IMR-90 (cell line): ENCODE measurements around the gene PM20D1. TPM values are rescaled to one million over a fixed set of nuclear protein-coding genes. Genes with fewer than 3 reads are reported as not detected.

Experiments
- ATAC-seq: fragments of 200-7000 bp; cut with Tn5 transposase; 2 replicates; pipeline ENCODE4 v1.9.1; 2020; ENCODE audit warnings: low read depth, mild to moderate bottlenecking, moderate library complexity
- BruUV-seq: library from RNA; stranded (reverse); fragments of 400-500 nt; replicated peaks from 2 replicates; lab custom pipeline; 2021; lab: Mats Ljungman, UMichigan
- CTCF ChIA-PET: fragments of 300-600 bp; formaldehyde crosslinking; extraction: SDS; loops from one replicate; lab custom pipeline; 2021; ENCODE audit warnings: antibody characterized with exemption; lab: Yijun Ruan, JAX
- POLR2A ChIA-PET: fragments of 300-600 bp; sonication (Branson Sonifier 250); formaldehyde crosslinking; loops from one replicate; lab custom pipeline; 2022; ENCODE audit warnings: antibody characterized with exemption; ENCODE audit not compliant: unreplicated experiment; lab: Charles Lee
- DNase-seq: peaks from one replicate; pipeline ENCODE4 v3.0.0; 2013
- H2AFZ ChIP-seq: replicated peaks from 2 replicates; pipeline ENCODE3; 2013; ENCODE audit warnings: low read length, mild to moderate bottlenecking; ENCODE audit not compliant: poor library complexity
- H2AK5ac ChIP-seq: 2 replicates; pipeline ENCODE4 v1.6.1; 2013; ENCODE audit warnings: low read depth, low read length, inconsistent platforms
- H2AK9ac ChIP-seq: replicated peaks from 2 replicates; pipeline ENCODE3; 2013; ENCODE audit warnings: mild to moderate bottlenecking, low read depth, low read length, moderate library complexity; ENCODE audit not compliant: poor library complexity
- H2BK120ac ChIP-seq: 2 replicates; pipeline ENCODE4 v1.6.1; 2013; ENCODE audit warnings: low read depth, low read length, inconsistent platforms
- H2BK15ac ChIP-seq: 3 replicates; pipeline ENCODE4 v1.6.1; 2013; ENCODE audit warnings: low read depth, low read length, inconsistent platforms
- H2BK20ac ChIP-seq: 2 replicates; pipeline ENCODE4 v1.6.1; 2013; ENCODE audit warnings: low read depth, mild to moderate bottlenecking, inconsistent platforms, low read length, moderate library complexity
- H2BK5ac ChIP-seq: 2 replicates; pipeline ENCODE4 v1.6.1; 2013; ENCODE audit warnings: mild to moderate bottlenecking, low read depth, low read length, inconsistent platforms; ENCODE audit not compliant: poor library complexity, severe bottlenecking
- H3K14ac ChIP-seq: replicated peaks from 2 replicates; pipeline ENCODE4 v1.6.1; 2013; ENCODE audit warnings: low read depth, low read length, inconsistent platforms
- H3K18ac ChIP-seq: 2 replicates; pipeline ENCODE4 v1.6.1; 2013; ENCODE audit warnings: low read depth, low read length, control low read depth
- H3K23ac ChIP-seq: 2 replicates; pipeline ENCODE4 v1.6.1; 2013; ENCODE audit warnings: low read depth, low read length, inconsistent platforms
- H3K27ac ChIP-seq: 2 replicates; pipeline ENCODE4 v1.5.1; 2013; ENCODE audit warnings: mild to moderate bottlenecking, control low read depth, low read length; ENCODE audit not compliant: insufficient read depth
- H3K27me3 ChIP-seq: 2 replicates; pipeline ENCODE4 v1.6.1; 2013; ENCODE audit warnings: low read length; ENCODE audit not compliant: control insufficient read depth, insufficient read depth
- H3K36me3 ChIP-seq: 2 replicates; pipeline ENCODE4 v1.6.1; 2013; ENCODE audit warnings: low read length, mixed read lengths; ENCODE audit not compliant: control insufficient read depth, insufficient read depth
- H3K4ac ChIP-seq: 2 replicates; pipeline ENCODE4 v1.6.1; 2013; ENCODE audit warnings: low read depth, low read length, inconsistent platforms
- H3K4me1 ChIP-seq: 2 replicates; pipeline ENCODE4 v1.6.1; 2013; ENCODE audit warnings: low read length, mixed read lengths; ENCODE audit not compliant: control insufficient read depth, insufficient read depth
- H3K4me2 ChIP-seq: 2 replicates; pipeline ENCODE4 v1.6.1; 2013; ENCODE audit warnings: low read depth, mild to moderate bottlenecking, control low read depth, low read length, moderate library complexity
- H3K4me3 ChIP-seq: 2 replicates; pipeline ENCODE4 v1.5.1; 2013; ENCODE audit warnings: low read depth, mild to moderate bottlenecking, control low read depth, low read length, moderate library complexity; ENCODE audit not compliant: insufficient read depth
- H3K56ac ChIP-seq: 2 replicates; pipeline ENCODE4 v1.6.1; 2013; ENCODE audit warnings: low read length, inconsistent platforms; ENCODE audit not compliant: insufficient read depth; ENCODE audit errors: extremely low read depth
- H3K79me1 ChIP-seq, 2 experiments: 2 replicates each; pipeline ENCODE4 v1.6.1; 2013; ENCODE audit warnings: low read length in 2 of 2, inconsistent platforms in 1 of 2, low read depth in 1 of 2
- H3K9ac ChIP-seq: 2 replicates; pipeline ENCODE4 v1.6.1; 2013; ENCODE audit warnings: low read depth, low read length, control low read depth
- H3K9me1 ChIP-seq: 2 replicates; pipeline ENCODE4 v1.6.1; 2013; ENCODE audit warnings: low read length, inconsistent platforms; ENCODE audit not compliant: insufficient read depth
- H3K9me3 ChIP-seq: 2 replicates; pipeline ENCODE4 v1.6.1; 2013; ENCODE audit warnings: low read length; ENCODE audit not compliant: control insufficient read depth, insufficient read depth
- H4K20me1 ChIP-seq: 2 replicates; pipeline ENCODE4 v1.6.1; 2013; ENCODE audit warnings: low read length, inconsistent platforms; ENCODE audit not compliant: insufficient read depth
- H4K5ac ChIP-seq: 2 replicates; pipeline ENCODE4 v1.6.1; 2013; ENCODE audit warnings: mild to moderate bottlenecking, low read depth, low read length, control low read depth
- H4K8ac ChIP-seq, 2 experiments: 2 replicates each; pipeline ENCODE4 v1.6.1; 2013; ENCODE audit warnings: low read depth in 2 of 2, low read length in 2 of 2, control low read depth in 1 of 2, inconsistent platforms in 1 of 2
- H4K91ac ChIP-seq: 2 replicates; pipeline ENCODE4 v1.6.1; 2013; ENCODE audit warnings: low read depth, low read length, inconsistent platforms; ENCODE audit not compliant: insufficient read depth
- BHLHE40 ChIP-seq: fragments of 150-350 bp; IDR thresholded peaks from 2 replicates; pipeline ENCODE4 v1.6.1; 2016; ENCODE audit warnings: mild to moderate bottlenecking, low read depth, low read length
- CEBPB ChIP-seq: IDR thresholded peaks from 2 replicates; pipeline ENCODE4 v1.6.1; 2012; ENCODE audit warnings: low read depth, low read length, improper control_type of control experiment
- CHD1 ChIP-seq: IDR thresholded peaks from 2 replicates; pipeline ENCODE4 v1.6.1; 2012; ENCODE audit warnings: low read depth, low read length, improper control_type of control experiment
- CTCF ChIP-seq: conservative IDR thresholded peaks from 2 replicates; pipeline ENCODE4 v1.5.1; 2012; ENCODE audit warnings: mild to moderate bottlenecking, low read depth, low read length, improper control_type of control experiment
- FOS ChIP-seq: fragments of 150-350 bp; IDR thresholded peaks from 2 replicates; pipeline ENCODE4 v1.6.1; 2016; ENCODE audit warnings: low read depth, low read length
- MAZ ChIP-seq: IDR thresholded peaks from 2 replicates; pipeline ENCODE4 v1.6.1; 2012; ENCODE audit warnings: low read depth, mild to moderate bottlenecking, low read length, improper control_type of control experiment, moderate library complexity, borderline replicate concordance
- MXI1 ChIP-seq: IDR thresholded peaks from 2 replicates; pipeline ENCODE4 v1.6.1; 2012; ENCODE audit warnings: low read depth, mild to moderate bottlenecking, low read length, moderate library complexity, borderline replicate concordance
- NFE2L2 ChIP-seq: fragments of 150-350 bp; IDR thresholded peaks from 2 replicates; pipeline ENCODE4 v1.6.1; 2016; ENCODE audit warnings: low read depth, mild to moderate bottlenecking, low read length
- POLR2A ChIP-seq: IDR thresholded peaks from 2 replicates; pipeline ENCODE4 v1.6.1; 2012; ENCODE audit warnings: mild to moderate bottlenecking, low read depth, low read length
- RAD21 ChIP-seq: IDR thresholded peaks from 2 replicates; pipeline ENCODE4 v1.6.1; 2012; ENCODE audit warnings: low read length, improper control_type of control experiment
- RFX5 ChIP-seq: IDR thresholded peaks from 2 replicates; pipeline ENCODE4 v1.8.0; 2012; ENCODE audit warnings: low read depth, mild to moderate bottlenecking, low read length, moderate library complexity
- SMC3 ChIP-seq: fragments of 150-350 bp; IDR thresholded peaks from 2 replicates; pipeline ENCODE4 v1.6.1; 2016; ENCODE audit warnings: low read depth, mild to moderate bottlenecking, antibody characterized with exemption, low read length, moderate library complexity
- WGBS, 2 experiments: methylation state at CpG; one replicate each; pipeline versions ENCODE4 v1.1.5 to v1.1.7; 2013; ENCODE audit warnings: missing lambda C conversion rate in 2 of 2; ENCODE audit not compliant: insufficient read length in 1 of 2; ENCODE audit errors: extremely low coverage in 2 of 2; 5-methylcytosine and 5-hydroxymethylcytosine counted together
- dilution Hi-C: fragments of 300-500 bp; cut with HindIII; formaldehyde crosslinking; loops from one replicate; pipeline ENCODE4 v1.14.3; 2018; ENCODE audit warnings: low sequenced_read_pairs; ENCODE audit not compliant: unreplicated experiment
- in situ Hi-C: fragments of 300-500 bp; cut with MboI; formaldehyde crosslinking; loops from 3 replicates; pipeline ENCODE4 v1.14.3; 2019; ENCODE audit warnings: low sequenced_read_pairs, inconsistent platforms, mixed read lengths
- intact Hi-C: fragments of 100-400 bp; cut with micrococcal nuclease; formaldehyde crosslinking; loops from 2 replicates; pipeline ENCODE4 v1.10.0; 2022
- polyA plus RNA-seq, 3 experiments: library from polyadenylated mRNA; depleted of rRNA; stranded (reverse); fragments of >200 nt; gene quantifications; 2 replicates each; pipeline ENCODE4 v1.2.3, GENCODE V29; 2012; ENCODE audit warnings: low replicate concordance in 1 of 3
- total RNA-seq: library from RNA; depleted of rRNA; stranded (reverse); fragments of >200 nt; gene quantifications from 2 replicates; pipeline ENCODE4 v1.2.3, GENCODE V29; 2012
- TF ChIP-seq, protein P1 (sequence below): fragments of 150-350 bp; IDR thresholded peaks from 2 replicates; pipeline ENCODE4 v1.6.1; 2016; ENCODE audit warnings: low read depth, mild to moderate bottlenecking, low read length, moderate library complexity, borderline replicate concordance
- TF ChIP-seq, protein P2 (sequence below): fragments of 150-350 bp; IDR thresholded peaks from 2 replicates; pipeline ENCODE4 v1.6.1; 2017; ENCODE audit warnings: mild to moderate bottlenecking, antibody characterized with exemption, low read length, low read depth

The PM20D1 gene
- total and polyA plus RNA-seq, 2 of the 4 experiments (the other 2 are of a cell fraction), result not detected

DNA sequence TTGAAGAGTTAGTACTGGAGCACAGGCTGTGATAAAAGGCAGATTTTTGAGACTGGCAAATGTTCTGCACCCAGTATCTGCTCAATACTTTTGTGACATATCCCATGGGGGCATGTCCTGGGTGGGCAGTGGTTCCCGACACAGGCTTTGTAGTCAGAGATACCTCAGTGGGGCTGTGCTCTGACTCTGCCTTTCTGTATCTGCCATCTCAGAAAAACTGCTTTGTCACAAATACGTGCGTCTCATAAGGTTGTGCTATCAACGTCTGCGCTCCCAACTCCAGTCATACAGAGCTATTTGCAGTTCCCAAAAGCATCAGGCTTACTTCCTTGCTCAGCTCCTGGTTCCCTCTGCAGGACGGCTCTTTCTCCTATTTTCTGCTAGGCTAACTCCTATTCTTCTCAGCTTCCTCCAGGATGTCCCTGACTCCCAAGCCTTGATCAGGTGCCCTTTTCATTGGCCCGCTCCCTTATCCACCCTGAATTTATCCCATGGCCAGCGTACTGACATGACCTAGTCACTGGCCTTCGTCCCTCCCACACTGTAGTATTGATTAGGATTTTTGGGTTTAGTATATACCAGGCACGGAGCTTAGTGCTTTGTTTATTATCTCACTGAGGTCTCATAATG, 62.5 kb downstream of the PM20D1 start:
- Histone ChIP-seq H3K9ac (no peak overlapping the region), H3K14ac (no peak overlapping the region), H2AK9ac (peak overlapping the region; percentile 3), H4K8ac (no peak overlapping the region), H3K79me1 (no peaks in the 10 kb centered on the region), H2AK5ac (no peak overlapping the region), H4K20me1 (no peaks in the 10 kb centered on the region), H3K9me3 (no peaks in the 10 kb centered on the region), H3K18ac (no peak overlapping the region), H2BK5ac (no peak overlapping the region), H3K56ac (no peak overlapping the region), H2BK20ac (no peak overlapping the region), H3K9me1 (peaks cover 3% of the 10 kb centered on the region; the same call in 1 of the 2 replicates), H3K27ac (no peak overlapping the region), H4K91ac (no peak overlapping the region; the same call in 1 of the 2 replicates), H2AFZ (no peak overlapping the region), H3K27me3 (no peaks in the 10 kb centered on the region), H3K4ac (no peak overlapping the region), H4K5ac (no peak overlapping the region), H3K4me2 (no peak overlapping the region), H2BK15ac (no peak overlapping the region), H3K4me1 (no peaks in the 10 kb centered on the region), H3K23ac (no peak overlapping the region), H3K36me3 (peaks cover 8% of the 10 kb centered on the region), H2BK120ac (no peak overlapping the region), H3K4me3 (no peak overlapping the region)
- no peak for DNase-seq
- intact Hi-C loops (no loop called here), dilution Hi-C loops (no loop called here), in situ Hi-C loops (no loop called here)
- ChIA-PET CTCF (no interaction called here), POLR2A (no interaction called here)
- TF ChIP-seq CEBPB (no peak), MXI1 (no peak), CTCF (no peak), CHD1 (no peak), BHLHE40 (no peak), FOS (no peak), NFE2L2 (no peak), MAZ (no peak), SMC3 (no peak), RAD21 (no peak), POLR2A (no peak), RFX5 (no peak)
- TF ChIP-seq, protein P1, sequence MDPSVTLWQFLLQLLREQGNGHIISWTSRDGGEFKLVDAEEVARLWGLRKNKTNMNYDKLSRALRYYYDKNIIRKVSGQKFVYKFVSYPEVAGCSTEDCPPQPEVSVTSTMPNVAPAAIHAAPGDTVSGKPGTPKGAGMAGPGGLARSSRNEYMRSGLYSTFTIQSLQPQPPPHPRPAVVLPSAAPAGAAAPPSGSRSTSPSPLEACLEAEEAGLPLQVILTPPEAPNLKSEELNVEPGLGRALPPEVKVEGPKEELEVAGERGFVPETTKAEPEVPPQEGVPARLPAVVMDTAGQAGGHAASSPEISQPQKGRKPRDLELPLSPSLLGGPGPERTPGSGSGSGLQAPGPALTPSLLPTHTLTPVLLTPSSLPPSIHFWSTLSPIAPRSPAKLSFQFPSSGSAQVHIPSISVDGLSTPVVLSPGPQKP, result no peak
- TF ChIP-seq, protein P2, sequence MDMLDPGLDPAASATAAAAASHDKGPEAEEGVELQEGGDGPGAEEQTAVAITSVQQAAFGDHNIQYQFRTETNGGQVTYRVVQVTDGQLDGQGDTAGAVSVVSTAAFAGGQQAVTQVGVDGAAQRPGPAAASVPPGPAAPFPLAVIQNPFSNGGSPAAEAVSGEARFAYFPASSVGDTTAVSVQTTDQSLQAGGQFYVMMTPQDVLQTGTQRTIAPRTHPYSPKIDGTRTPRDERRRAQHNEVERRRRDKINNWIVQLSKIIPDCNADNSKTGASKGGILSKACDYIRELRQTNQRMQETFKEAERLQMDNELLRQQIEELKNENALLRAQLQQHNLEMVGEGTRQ, result no peak
- ATAC-seq, result no peak
- BruUV-seq, result no TSS peak
- WGBS, 2 experiments, result 85% methylated on average over 5 of the region's 10 CpGs; no CpG with 5 or more reads in 1 of the 2 experiments
